NCI-H748 treated with DMSO at 0.1 percent for 48 hours (cell line): ENCODE data around the gene LRRC34.

Experiments
- DNase-seq: peaks from one replicate; lab custom pipeline; 2025; lab: John Stamatoyannopoulos, UW

Gene LRRC34

DNA sequence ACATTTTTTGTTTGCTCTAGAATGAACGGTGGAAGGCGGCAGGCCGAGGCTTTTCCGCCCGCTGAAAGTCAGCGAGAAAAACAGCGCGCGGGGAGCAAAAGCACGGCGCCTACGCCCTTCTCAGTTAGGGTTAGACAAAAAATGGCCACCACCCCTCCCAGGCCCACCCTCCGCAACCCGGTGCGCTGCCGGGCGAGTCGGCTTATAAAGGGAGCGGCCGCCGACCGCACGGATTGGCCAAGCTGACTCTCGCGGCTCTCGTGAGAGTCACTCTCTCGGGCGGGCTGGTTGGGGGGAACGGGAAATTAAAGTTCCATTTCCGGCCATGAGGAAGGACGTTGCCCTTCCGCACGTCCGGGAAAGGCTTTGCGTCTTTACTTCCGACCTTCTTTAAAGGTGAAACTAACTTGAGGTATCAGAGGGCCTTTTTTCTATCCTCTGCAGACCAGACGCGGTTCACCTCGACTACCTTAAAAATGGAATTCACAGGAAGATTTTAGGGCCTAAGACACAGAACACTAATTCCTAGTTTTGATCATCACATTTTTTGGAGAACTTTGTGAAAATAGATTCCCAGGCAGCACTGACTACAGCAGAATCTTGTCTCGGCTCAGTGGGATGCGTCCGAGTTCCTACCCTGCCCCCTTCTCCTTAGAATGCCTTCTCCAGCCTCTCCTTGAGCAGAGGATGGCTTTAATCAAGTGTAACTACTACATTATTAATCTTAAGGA is 47.7 kb downstream of the LRRC34 start, which contains the start of gene TERC:
TERC (minus strand) TSS at position 179 of the 731 bp plus-strand sequence.
- DNase-seq = peak; percentile 46

DNA sequence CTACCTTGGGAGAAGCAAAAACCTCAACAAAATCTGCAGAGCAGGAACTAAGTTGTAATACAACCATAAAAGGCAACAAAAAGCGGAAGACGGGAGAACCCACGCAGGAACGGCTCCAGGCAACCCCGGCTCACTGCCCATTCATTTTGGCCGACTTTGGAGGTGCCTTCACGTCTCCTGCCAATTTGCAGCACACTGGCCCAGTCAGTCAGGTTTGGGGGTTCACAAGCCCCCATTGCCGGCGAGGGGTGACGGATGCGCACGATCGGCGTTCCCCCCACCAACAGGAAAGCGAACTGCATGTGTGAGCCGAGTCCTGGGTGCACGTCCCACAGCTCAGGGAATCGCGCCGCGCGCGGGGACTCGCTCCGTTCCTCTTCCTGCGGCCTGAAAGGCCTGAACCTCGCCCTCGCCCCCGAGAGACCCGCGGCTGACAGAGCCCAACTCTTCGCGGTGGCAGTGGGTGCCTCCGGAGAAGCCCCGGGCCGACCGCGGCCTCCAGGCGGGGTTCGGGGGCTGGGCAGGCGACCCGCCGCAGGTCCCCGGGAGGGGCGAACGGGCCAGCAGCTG is 48.3 kb downstream of the LRRC34 start:
- DNase-seq = no peak

DNA sequence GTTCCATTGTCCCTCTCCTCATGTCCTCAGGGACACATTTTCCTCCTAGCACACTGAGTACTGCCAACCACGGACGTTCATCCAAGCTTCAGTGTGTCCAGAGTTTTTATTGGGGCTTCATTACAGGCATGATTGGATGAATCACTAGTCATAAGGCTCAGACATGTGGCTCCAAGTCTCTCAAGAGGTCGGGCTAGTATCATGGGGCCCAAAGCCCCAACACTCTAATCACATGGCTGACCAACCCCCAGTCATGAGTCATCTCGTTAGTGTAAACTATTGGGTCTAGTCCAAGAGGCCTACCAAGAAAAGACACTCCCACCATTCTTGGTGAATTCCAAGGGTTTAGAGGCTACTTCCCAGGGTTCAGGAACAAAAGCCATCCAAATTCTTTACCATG is 52.2 kb downstream of the LRRC34 start:
- no peak for DNase-seq

DNA sequence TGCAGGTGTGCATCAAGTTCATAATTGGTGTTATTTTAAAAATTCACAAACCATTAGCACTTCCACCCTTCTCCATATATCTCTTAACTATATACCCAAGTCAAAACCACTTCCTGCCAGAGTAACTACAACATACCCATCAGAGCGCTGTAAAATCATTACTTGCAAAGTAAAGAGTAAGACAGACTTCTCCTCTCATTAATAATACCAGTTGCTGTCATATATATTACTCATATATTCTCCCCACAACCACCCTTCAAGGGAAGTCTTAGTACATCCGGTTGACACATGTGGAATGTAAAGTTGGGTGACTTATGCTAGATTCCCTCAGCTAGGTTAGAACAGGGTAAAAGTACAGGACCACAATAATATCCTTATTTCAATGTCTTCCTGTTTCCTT is 53.4 kb downstream of the LRRC34 start:
- no peak for DNase-seq

DNA sequence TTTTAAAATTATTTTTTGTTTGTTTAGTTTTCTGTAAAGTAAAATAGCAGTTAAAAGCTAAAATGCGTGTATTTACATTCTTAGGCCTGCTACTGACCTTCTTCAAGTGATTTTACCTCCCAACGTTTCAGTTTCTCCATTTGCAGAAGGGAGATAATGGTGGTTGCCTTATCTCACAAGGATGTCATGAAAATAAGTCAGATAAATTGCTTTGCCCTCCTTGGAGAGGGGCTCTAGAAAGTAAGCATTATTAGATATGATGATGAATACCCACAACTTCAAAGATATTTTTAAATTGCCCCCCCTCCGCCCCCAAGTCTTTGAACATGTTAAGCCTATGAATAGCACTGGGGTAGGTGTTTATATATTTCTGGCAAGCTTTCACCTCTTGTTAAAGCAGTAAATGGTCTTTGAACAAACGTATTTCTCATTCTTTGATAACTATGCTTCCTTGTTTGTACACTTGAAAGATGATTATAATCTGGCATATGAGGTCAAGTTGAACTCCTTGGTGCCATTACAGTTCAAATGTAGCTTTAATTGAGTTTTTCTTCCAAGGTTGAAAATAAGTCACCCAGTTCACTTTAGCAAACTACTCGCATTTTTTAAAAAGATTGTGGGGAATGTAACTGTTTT is 54.2 kb downstream of the LRRC34 start:
- no peak for DNase-seq

DNA sequence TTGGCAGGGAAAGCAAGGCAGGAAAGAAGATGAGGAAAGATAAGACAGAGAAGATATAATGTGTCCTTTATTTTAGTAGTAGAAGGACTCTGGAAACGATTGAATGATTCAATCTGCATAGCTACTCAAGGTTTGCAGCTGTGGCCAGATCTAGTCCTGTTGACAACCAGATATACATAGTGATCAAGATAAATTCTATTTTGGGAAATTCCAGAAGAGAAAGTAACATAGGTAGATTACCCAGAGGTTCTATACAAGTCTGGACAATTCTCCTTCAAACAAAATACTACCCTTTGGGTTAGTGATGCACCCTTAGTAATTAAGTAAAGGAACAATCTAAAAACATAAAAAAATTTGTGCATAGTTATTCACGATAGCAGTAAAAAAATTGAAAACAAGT is 57.2 kb downstream of the LRRC34 start:
- no peak for DNase-seq

DNA sequence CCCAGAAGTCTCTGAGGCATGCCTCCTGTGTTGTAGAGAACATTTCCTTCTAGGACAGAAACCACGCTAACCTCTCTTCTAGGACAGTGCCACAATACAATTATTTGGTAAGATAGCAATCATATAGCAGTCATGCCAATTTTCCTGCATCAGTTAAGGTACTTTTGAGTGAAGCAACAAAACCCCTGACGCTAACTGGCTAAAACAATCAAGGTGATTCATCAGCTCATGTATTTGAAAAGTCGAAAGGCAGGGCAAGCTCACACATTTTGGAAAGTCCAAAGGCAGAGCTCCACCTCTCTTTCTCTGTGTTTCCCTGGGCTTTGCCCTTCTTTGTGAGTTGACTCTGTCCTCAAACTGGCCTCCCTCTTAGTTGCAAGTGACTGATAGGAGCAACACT is 58.0 kb downstream of the LRRC34 start:
- no peak for DNase-seq

DNA sequence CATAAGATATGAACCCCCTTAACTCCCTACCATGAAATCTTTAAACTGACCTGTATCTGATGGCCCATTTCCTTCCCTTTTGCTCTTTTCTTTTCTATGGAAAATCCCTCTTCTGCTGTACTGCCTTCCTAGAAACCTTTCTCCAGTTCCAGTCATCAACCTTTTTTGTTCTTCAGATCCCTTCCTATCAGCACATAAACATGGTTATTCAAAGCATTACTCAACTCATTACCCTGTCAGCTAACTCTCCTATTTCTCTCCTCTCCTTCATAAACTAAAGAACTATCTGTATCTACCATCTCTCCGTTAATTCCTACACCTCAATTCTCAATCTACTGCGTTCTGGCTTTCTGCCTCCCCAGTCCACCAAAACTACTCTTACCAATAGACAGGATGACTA is 60.8 kb downstream of the LRRC34 start:
- no peak for DNase-seq

DNA sequence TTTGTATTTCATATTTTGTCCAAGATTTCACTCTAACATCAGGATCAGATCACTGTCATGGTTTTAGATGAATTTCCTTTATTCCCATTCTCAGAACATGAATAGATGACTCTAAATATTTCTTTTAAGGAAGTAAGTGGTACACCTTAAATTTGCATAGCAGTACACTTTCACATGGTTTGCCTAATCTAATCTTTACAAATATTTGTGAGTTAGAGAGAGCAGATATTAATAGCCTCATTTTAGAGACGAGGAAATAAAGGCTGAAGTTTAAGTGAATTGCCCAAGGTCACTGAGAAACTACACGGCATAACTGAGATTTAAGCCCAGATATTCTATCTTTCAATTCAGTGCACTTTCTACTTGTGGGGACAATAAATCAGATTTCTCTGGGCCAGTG is 62.0 kb downstream of the LRRC34 start:
- DNase-seq = no peak

DNA sequence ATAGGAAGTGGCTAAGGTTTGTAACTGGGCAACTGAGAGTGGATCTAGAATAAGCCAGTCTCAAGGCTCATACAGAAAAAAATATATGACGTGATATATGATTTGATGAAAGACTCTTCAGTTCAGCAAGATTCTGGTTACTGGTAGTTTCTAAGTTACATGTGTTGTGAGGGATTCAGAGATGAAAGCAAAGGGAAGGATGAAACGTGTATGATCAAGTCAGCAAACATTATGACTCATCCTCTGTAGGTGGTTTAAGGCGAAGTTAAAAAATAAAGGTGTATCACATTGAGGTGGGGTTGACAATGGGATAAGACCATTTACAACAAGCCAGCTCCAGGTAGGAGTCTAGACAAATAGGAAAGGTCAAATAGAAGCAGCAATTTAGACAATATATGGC is 64.0 kb downstream of the LRRC34 start:
- DNase-seq = no peak

DNA sequence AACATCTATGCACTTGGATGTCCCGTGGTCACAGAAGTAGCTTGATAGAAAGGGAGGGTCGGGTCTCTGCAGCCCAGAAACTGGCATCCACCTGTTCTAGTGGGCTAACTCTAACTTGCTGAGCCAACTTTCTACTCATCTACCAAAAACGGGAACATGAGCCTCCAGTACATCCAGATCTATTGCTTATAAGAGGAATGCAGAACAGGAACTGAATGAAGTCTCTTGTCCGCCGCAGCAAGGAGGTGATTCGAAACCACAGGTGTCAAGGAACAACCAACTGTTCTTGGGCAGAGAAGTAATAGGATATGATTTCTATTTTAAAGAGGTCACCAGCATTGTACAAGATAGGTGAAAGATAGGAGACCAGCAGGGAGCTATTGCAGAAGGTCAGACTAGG is 65.8 kb downstream of the LRRC34 start:
- no peak for DNase-seq

DNA sequence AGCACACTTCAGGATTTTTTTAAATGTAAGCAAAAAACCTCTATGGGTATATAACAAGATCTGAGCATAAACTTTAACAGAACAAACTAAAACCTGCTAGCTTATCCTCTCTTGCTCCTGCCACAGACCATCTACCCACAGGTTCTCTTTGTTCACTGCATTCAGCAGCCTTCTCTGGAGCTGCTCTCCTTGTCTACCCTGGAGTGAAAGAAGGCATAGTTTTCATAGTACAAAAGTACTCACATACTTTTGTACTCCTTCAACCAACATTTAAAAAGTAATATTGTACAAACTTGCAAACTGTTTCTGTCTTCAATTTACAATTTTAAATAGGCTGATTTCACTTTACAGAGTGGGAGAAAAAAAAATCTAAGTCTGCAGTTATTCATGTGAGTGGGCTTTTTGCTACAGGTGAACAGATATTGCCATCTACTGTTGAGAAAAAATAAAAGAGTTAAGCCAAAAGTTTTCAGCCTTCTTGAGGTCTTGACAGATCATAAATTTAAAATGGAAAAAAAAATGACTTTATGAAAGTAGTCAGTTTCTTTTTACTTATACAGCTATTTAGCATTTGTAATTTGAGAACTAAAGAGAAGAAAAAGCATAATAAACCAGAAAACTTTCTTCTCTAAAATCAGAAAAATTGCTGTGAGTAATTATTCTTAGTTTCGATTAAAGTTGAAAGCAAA is 68.2 kb downstream of the LRRC34 start:
- DNase-seq = no peak
